Epithelial cell of proximal tubule (primary cell): ENCODE data around the gene FOXD2. TPM values are rescaled to one million over a fixed set of nuclear protein-coding genes. Genes with fewer than 3 reads are reported as not detected.

Source experiments
- DNase-seq: peaks from one replicate; pipeline ENCODE4 v3.0.0-alpha.2; 2011; ENCODE audit warnings: low read depth
- H3K4me3 ChIP-seq: 2 replicates; pipeline ENCODE4 v1.5.1; 2011; ENCODE audit warnings: low read depth, mild to moderate bottlenecking, low read length
- CTCF ChIP-seq: conservative IDR thresholded peaks from 2 replicates; pipeline ENCODE4 v1.5.1; 2012; ENCODE audit warnings: low read depth, mild to moderate bottlenecking, low read length
- total RNA-seq: library from RNA; depleted of rRNA; stranded (reverse); fragments of >200 nt; gene quantifications from 2 replicates; pipeline ENCODE4 v1.2.3, GENCODE V29; 2015

The FOXD2 gene
- total RNA-seq = 0.14 TPM in 1 of 2 replicates, not detected in the other

- peak within 1 kb of the TSS; percentile 80 for H3K4me3 ChIP-seq
- peak; percentile 64 for TF ChIP-seq CTCF
Observed at GRCh38 chr1:47437447-47438164, at the start of gene FOXD2. TSS of gene FOXD2 (plus strand) at chr1:47438044. CDS start at chr1:47438136, 92 bp downstream.

GRCh38 chr1:47388891-47389238 is 49.0 kb upstream of the FOXD2 start:
- no peak for DNase-seq
- H3K4me3 ChIP-seq = no peak overlapping the region
- peak; percentile 84 for TF ChIP-seq CTCF

More at GRCh38 chr1:47437447-47438164, at the start of gene FOXD2:
- DNase-seq = no peak

- TF ChIP-seq CTCF = no peak
- DNase-seq = no peak
- H3K4me3 ChIP-seq = no peak overlapping the region
Observed at GRCh38 chr1:47389731-47390130, 48.1 kb upstream of the FOXD2 start.

- DNase-seq = no peak
- no peak for TF ChIP-seq CTCF
- no peak overlapping the region for H3K4me3 ChIP-seq
Observed at GRCh38 chr1:47390843-47391242, 47.0 kb upstream of the FOXD2 start.

- H3K4me3 ChIP-seq = no peak overlapping the region
- no peak for TF ChIP-seq CTCF
- no peak for DNase-seq
Observed at GRCh38 chr1:47393141-47393540, 44.7 kb upstream of the FOXD2 start.

- DNase-seq = no peak
- no peak for TF ChIP-seq CTCF
Observed at GRCh38 chr1:47395433-47395832, 42.4 kb upstream of the FOXD2 start.

GRCh38 chr1:47396671-47397196 is 41.1 kb upstream of the FOXD2 start:
- no peak for TF ChIP-seq CTCF
- no peak for DNase-seq
- no peak overlapping the region for H3K4me3 ChIP-seq

More at GRCh38 chr1:47395433-47395832, 42.4 kb upstream of the FOXD2 start:
- H3K4me3 ChIP-seq = no peak overlapping the region
